IMR-90 (cell line): ENCODE results near the gene APOL3. TPM values are rescaled to one million over a fixed set of nuclear protein-coding genes. Genes with fewer than 3 reads are reported as not detected.

Experiments used
- ATAC-seq: fragments of 200-7000 bp; cut with Tn5 transposase; 2 replicates; pipeline ENCODE4 v1.9.1; 2020; ENCODE audit warnings: low read depth, mild to moderate bottlenecking, moderate library complexity
- BruUV-seq: library from RNA; stranded (reverse); fragments of 400-500 nt; replicated peaks from 2 replicates; lab custom pipeline; 2021; lab: Mats Ljungman, UMichigan
- CTCF ChIA-PET: fragments of 300-600 bp; formaldehyde crosslinking; extraction: SDS; loops from one replicate; lab custom pipeline; 2021; ENCODE audit warnings: antibody characterized with exemption; lab: Yijun Ruan, JAX
- POLR2A ChIA-PET: fragments of 300-600 bp; sonication (Branson Sonifier 250); formaldehyde crosslinking; loops from one replicate; lab custom pipeline; 2022; ENCODE audit warnings: antibody characterized with exemption; ENCODE audit not compliant: unreplicated experiment; lab: Charles Lee
- DNase-seq: peaks from one replicate; pipeline ENCODE4 v3.0.0; 2013
- H2AFZ ChIP-seq: replicated peaks from 2 replicates; pipeline ENCODE3; 2013; ENCODE audit warnings: low read length, mild to moderate bottlenecking; ENCODE audit not compliant: poor library complexity
- H2AK5ac ChIP-seq: 2 replicates; pipeline ENCODE4 v1.6.1; 2013; ENCODE audit warnings: low read depth, low read length, inconsistent platforms
- H2AK9ac ChIP-seq: replicated peaks from 2 replicates; pipeline ENCODE3; 2013; ENCODE audit warnings: mild to moderate bottlenecking, low read depth, low read length, moderate library complexity; ENCODE audit not compliant: poor library complexity
- H2BK120ac ChIP-seq: 2 replicates; pipeline ENCODE4 v1.6.1; 2013; ENCODE audit warnings: low read depth, low read length, inconsistent platforms
- H2BK15ac ChIP-seq: 3 replicates; pipeline ENCODE4 v1.6.1; 2013; ENCODE audit warnings: low read depth, low read length, inconsistent platforms
- H2BK20ac ChIP-seq: 2 replicates; pipeline ENCODE4 v1.6.1; 2013; ENCODE audit warnings: low read depth, mild to moderate bottlenecking, inconsistent platforms, low read length, moderate library complexity
- H2BK5ac ChIP-seq: 2 replicates; pipeline ENCODE4 v1.6.1; 2013; ENCODE audit warnings: mild to moderate bottlenecking, low read depth, low read length, inconsistent platforms; ENCODE audit not compliant: poor library complexity, severe bottlenecking
- H3K14ac ChIP-seq: replicated peaks from 2 replicates; pipeline ENCODE4 v1.6.1; 2013; ENCODE audit warnings: low read depth, low read length, inconsistent platforms
- H3K18ac ChIP-seq: 2 replicates; pipeline ENCODE4 v1.6.1; 2013; ENCODE audit warnings: low read depth, low read length, control low read depth
- H3K23ac ChIP-seq: 2 replicates; pipeline ENCODE4 v1.6.1; 2013; ENCODE audit warnings: low read depth, low read length, inconsistent platforms
- H3K27ac ChIP-seq: 2 replicates; pipeline ENCODE4 v1.5.1; 2013; ENCODE audit warnings: mild to moderate bottlenecking, control low read depth, low read length; ENCODE audit not compliant: insufficient read depth
- H3K27me3 ChIP-seq: 2 replicates; pipeline ENCODE4 v1.6.1; 2013; ENCODE audit warnings: low read length; ENCODE audit not compliant: control insufficient read depth, insufficient read depth
- H3K36me3 ChIP-seq: 2 replicates; pipeline ENCODE4 v1.6.1; 2013; ENCODE audit warnings: low read length, mixed read lengths; ENCODE audit not compliant: control insufficient read depth, insufficient read depth
- H3K4ac ChIP-seq: 2 replicates; pipeline ENCODE4 v1.6.1; 2013; ENCODE audit warnings: low read depth, low read length, inconsistent platforms
- H3K4me1 ChIP-seq: 2 replicates; pipeline ENCODE4 v1.6.1; 2013; ENCODE audit warnings: low read length, mixed read lengths; ENCODE audit not compliant: control insufficient read depth, insufficient read depth
- H3K4me2 ChIP-seq: 2 replicates; pipeline ENCODE4 v1.6.1; 2013; ENCODE audit warnings: low read depth, mild to moderate bottlenecking, control low read depth, low read length, moderate library complexity
- H3K4me3 ChIP-seq: 2 replicates; pipeline ENCODE4 v1.5.1; 2013; ENCODE audit warnings: low read depth, mild to moderate bottlenecking, control low read depth, low read length, moderate library complexity; ENCODE audit not compliant: insufficient read depth
- H3K56ac ChIP-seq: 2 replicates; pipeline ENCODE4 v1.6.1; 2013; ENCODE audit warnings: low read length, inconsistent platforms; ENCODE audit not compliant: insufficient read depth; ENCODE audit errors: extremely low read depth
- H3K79me1 ChIP-seq, 2 experiments: 2 replicates each; pipeline ENCODE4 v1.6.1; 2013; ENCODE audit warnings: low read length in 2 of 2, inconsistent platforms in 1 of 2, low read depth in 1 of 2
- H3K9ac ChIP-seq: 2 replicates; pipeline ENCODE4 v1.6.1; 2013; ENCODE audit warnings: low read depth, low read length, control low read depth
- H3K9me1 ChIP-seq: 2 replicates; pipeline ENCODE4 v1.6.1; 2013; ENCODE audit warnings: low read length, inconsistent platforms; ENCODE audit not compliant: insufficient read depth
- H3K9me3 ChIP-seq: 2 replicates; pipeline ENCODE4 v1.6.1; 2013; ENCODE audit warnings: low read length; ENCODE audit not compliant: control insufficient read depth, insufficient read depth
- H4K20me1 ChIP-seq: 2 replicates; pipeline ENCODE4 v1.6.1; 2013; ENCODE audit warnings: low read length, inconsistent platforms; ENCODE audit not compliant: insufficient read depth
- H4K5ac ChIP-seq: 2 replicates; pipeline ENCODE4 v1.6.1; 2013; ENCODE audit warnings: mild to moderate bottlenecking, low read depth, low read length, control low read depth
- H4K8ac ChIP-seq, 2 experiments: 2 replicates each; pipeline ENCODE4 v1.6.1; 2013; ENCODE audit warnings: low read depth in 2 of 2, low read length in 2 of 2, control low read depth in 1 of 2, inconsistent platforms in 1 of 2
- H4K91ac ChIP-seq: 2 replicates; pipeline ENCODE4 v1.6.1; 2013; ENCODE audit warnings: low read depth, low read length, inconsistent platforms; ENCODE audit not compliant: insufficient read depth
- CHD1 ChIP-seq: IDR thresholded peaks from 2 replicates; pipeline ENCODE4 v1.6.1; 2012; ENCODE audit warnings: low read depth, low read length, improper control_type of control experiment
- MAFK ChIP-seq: IDR thresholded peaks from 2 replicates; pipeline ENCODE4 v1.6.1; 2012; ENCODE audit warnings: low read depth, low read length, improper control_type of control experiment
- MAZ ChIP-seq: IDR thresholded peaks from 2 replicates; pipeline ENCODE4 v1.6.1; 2012; ENCODE audit warnings: low read depth, mild to moderate bottlenecking, low read length, improper control_type of control experiment, moderate library complexity, borderline replicate concordance
- MXI1 ChIP-seq: IDR thresholded peaks from 2 replicates; pipeline ENCODE4 v1.6.1; 2012; ENCODE audit warnings: low read depth, mild to moderate bottlenecking, low read length, moderate library complexity, borderline replicate concordance
- NFE2L2 ChIP-seq: fragments of 150-350 bp; IDR thresholded peaks from 2 replicates; pipeline ENCODE4 v1.6.1; 2016; ENCODE audit warnings: low read depth, mild to moderate bottlenecking, low read length
- POLR2A ChIP-seq: IDR thresholded peaks from 2 replicates; pipeline ENCODE4 v1.6.1; 2012; ENCODE audit warnings: mild to moderate bottlenecking, low read depth, low read length
- RAD21 ChIP-seq: IDR thresholded peaks from 2 replicates; pipeline ENCODE4 v1.6.1; 2012; ENCODE audit warnings: low read length, improper control_type of control experiment
- RCOR1 ChIP-seq: IDR thresholded peaks from 2 replicates; pipeline ENCODE4 v1.6.1; 2012; ENCODE audit warnings: mild to moderate bottlenecking, low read length, improper control_type of control experiment; ENCODE audit not compliant: insufficient replicate concordance
- RFX5 ChIP-seq: IDR thresholded peaks from 2 replicates; pipeline ENCODE4 v1.8.0; 2012; ENCODE audit warnings: low read depth, mild to moderate bottlenecking, low read length, moderate library complexity
- SMC3 ChIP-seq: fragments of 150-350 bp; IDR thresholded peaks from 2 replicates; pipeline ENCODE4 v1.6.1; 2016; ENCODE audit warnings: low read depth, mild to moderate bottlenecking, antibody characterized with exemption, low read length, moderate library complexity
- WGBS, 2 experiments: methylation state at CpG; one replicate each; pipeline versions ENCODE4 v1.1.5 to v1.1.7; 2013; ENCODE audit warnings: missing lambda C conversion rate in 2 of 2; ENCODE audit not compliant: insufficient read length in 1 of 2; ENCODE audit errors: extremely low coverage in 2 of 2; 5-methylcytosine and 5-hydroxymethylcytosine counted together
- dilution Hi-C: fragments of 300-500 bp; cut with HindIII; formaldehyde crosslinking; loops from one replicate; pipeline ENCODE4 v1.14.3; 2018; ENCODE audit warnings: low sequenced_read_pairs; ENCODE audit not compliant: unreplicated experiment
- in situ Hi-C: fragments of 300-500 bp; cut with MboI; formaldehyde crosslinking; loops from 3 replicates; pipeline ENCODE4 v1.14.3; 2019; ENCODE audit warnings: low sequenced_read_pairs, inconsistent platforms, mixed read lengths
- intact Hi-C: fragments of 100-400 bp; cut with micrococcal nuclease; formaldehyde crosslinking; loops from 2 replicates; pipeline ENCODE4 v1.10.0; 2022
- polyA plus RNA-seq, 3 experiments: library from polyadenylated mRNA; depleted of rRNA; stranded (reverse); fragments of >200 nt; gene quantifications; 2 replicates each; pipeline ENCODE4 v1.2.3, GENCODE V29; 2012; ENCODE audit warnings: low replicate concordance in 1 of 3
- total RNA-seq: library from RNA; depleted of rRNA; stranded (reverse); fragments of >200 nt; gene quantifications from 2 replicates; pipeline ENCODE4 v1.2.3, GENCODE V29; 2012
- TF ChIP-seq, protein P1 (sequence below): fragments of 150-350 bp; IDR thresholded peaks from 2 replicates; pipeline ENCODE4 v1.6.1; 2017; ENCODE audit warnings: mild to moderate bottlenecking, antibody characterized with exemption, low read length, low read depth
- TF ChIP-seq, protein P2 (sequence below): conservative IDR thresholded peaks from 2 replicates; pipeline ENCODE4 v1.5.1; 2012; ENCODE audit warnings: mild to moderate bottlenecking, low read depth, low read length, improper control_type of control experiment

APOL3 gene
- total and polyA plus RNA-seq, 2 of the 4 experiments (the other 2 are of a cell fraction), result 1.4 to 2.3 TPM

DNA sequence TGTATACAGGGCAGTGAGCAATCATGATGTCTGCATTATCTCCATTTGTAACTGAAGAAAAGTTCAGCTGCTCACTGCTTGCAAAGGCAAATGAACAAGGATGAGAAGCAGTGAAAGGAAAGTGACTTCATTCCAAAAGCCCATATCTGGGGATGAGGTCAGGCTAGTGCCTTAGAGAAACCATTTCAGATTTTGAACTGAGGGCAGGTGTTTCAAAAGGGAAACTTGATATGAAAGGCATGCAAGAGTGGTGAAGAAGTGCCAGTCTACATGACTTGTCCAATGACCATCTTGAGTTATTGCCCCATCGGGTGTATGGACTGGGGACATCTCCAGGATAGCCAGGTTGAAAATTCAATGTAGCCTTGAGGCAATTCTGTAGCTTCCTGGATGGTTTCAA lies 48.4 kb upstream of the APOL3 start:
- intact Hi-C loops, result no loop called here

More for the DNA sequence above, 48.4 kb upstream of the APOL3 start:
- Histone ChIP-seq H2BK120ac (no peak overlapping the region), H4K5ac (no peak overlapping the region), H3K9me1 (no peaks in the 10 kb centered on the region; the same call in 1 of the 2 replicates), H3K9me3 (0 out of 2 replicates have a peak, but pooled peaks cover 2% of the 10 kb centered on the region), H3K4me3 (no peak overlapping the region), H4K8ac (no peak overlapping the region), H2BK5ac (no peak overlapping the region), H3K27ac (no peak overlapping the region), H3K4me2 (no peak overlapping the region), H2BK15ac (no peak overlapping the region), H2AK9ac (no peak overlapping the region), H3K79me1 (no peaks in the 10 kb centered on the region), H4K20me1 (no peaks in the 10 kb centered on the region), H3K4me1 (no peaks in the 10 kb centered on the region), H3K36me3 (no peaks in the 10 kb centered on the region), H3K18ac (no peak overlapping the region), H2AFZ (no peak overlapping the region), H3K27me3 (peaks cover 24% of the 10 kb centered on the region), H3K14ac (no peak overlapping the region), H2BK20ac (no peak overlapping the region), H2AK5ac (no peak overlapping the region), H3K4ac (no peak overlapping the region), H3K9ac (no peak overlapping the region), H4K91ac (no peak overlapping the region), H3K56ac (no peak overlapping the region), H3K23ac (no peak overlapping the region)
- CTCF ChIA-PET, result no interaction called here
- BruUV-seq, result no TSS peak
- no CpG with 5 or more reads among the region's 1 CpG for WGBS, 2 experiments
- ATAC-seq (no peak), DNase-seq (no peak)
- no peak for TF ChIP-seq RCOR1
- TF ChIP-seq NFE2L2, result no peak
- no peak for TF ChIP-seq MAFK
- TF ChIP-seq SMC3, result no peak
- TF ChIP-seq MAZ, result no peak
- TF ChIP-seq RFX5, result no peak
- TF ChIP-seq, protein P1, sequence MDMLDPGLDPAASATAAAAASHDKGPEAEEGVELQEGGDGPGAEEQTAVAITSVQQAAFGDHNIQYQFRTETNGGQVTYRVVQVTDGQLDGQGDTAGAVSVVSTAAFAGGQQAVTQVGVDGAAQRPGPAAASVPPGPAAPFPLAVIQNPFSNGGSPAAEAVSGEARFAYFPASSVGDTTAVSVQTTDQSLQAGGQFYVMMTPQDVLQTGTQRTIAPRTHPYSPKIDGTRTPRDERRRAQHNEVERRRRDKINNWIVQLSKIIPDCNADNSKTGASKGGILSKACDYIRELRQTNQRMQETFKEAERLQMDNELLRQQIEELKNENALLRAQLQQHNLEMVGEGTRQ, result no peak
- TF ChIP-seq, protein P2, sequence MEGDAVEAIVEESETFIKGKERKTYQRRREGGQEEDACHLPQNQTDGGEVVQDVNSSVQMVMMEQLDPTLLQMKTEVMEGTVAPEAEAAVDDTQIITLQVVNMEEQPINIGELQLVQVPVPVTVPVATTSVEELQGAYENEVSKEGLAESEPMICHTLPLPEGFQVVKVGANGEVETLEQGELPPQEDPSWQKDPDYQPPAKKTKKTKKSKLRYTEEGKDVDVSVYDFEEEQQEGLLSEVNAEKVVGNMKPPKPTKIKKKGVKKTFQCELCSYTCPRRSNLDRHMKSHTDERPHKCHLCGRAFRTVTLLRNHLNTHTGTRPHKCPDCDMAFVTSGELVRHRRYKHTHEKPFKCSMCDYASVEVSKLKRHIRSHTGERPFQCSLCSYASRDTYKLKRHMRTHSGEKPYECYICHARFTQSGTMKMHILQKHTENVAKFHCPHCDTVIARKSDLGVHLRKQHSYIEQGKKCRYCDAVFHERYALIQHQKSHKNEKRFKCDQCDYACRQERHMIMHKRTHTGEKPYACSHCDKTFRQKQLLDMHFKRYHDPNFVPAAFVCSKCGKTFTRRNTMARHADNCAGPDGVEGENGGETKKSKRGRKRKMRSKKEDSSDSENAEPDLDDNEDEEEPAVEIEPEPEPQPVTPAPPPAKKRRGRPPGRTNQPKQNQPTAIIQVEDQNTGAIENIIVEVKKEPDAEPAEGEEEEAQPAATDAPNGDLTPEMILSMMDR, result no peak
- no peak for TF ChIP-seq RAD21
- no peak for TF ChIP-seq POLR2A
- TF ChIP-seq MXI1, result no peak
- TF ChIP-seq CHD1, result no peak
- in situ Hi-C loops, result no loop called here
- dilution Hi-C loops, result no loop called here
- POLR2A ChIA-PET, result no interaction called here
